ENCODE measurements around the gene RPP25L.

GRCh38 chr9:34575241-34575640 is 36.7 kb downstream of the RPP25L start:
- TF ChIP-seq POLR2A (IDR thresholded peaks at IDR 0.05; ENCODE audit: borderline replicate concordance, extremely low read depth, insufficient read depth, insufficient read length) (no peak), EZH2phosphoT487 (IDR thresholded peaks at IDR 0.05; ENCODE audit: borderline replicate concordance) (no peak), EZH2 (IDR thresholded peaks at IDR 0.05) (no peak), CTCF (IDR thresholded peaks at IDR 0.05 in 2 of 3, conservative IDR thresholded peaks at IDR 0.05 in 1 of 3; ENCODE audit: borderline replicate concordance in 1 of 3, insufficient read depth in 1 of 3, low read depth in 2 of 3, low read length in 2 of 3) (no peak), ATF3 (IDR thresholded peaks at IDR 0.05) (no peak), MAX (IDR thresholded peaks at IDR 0.05) (no peak), POLR2AphosphoS5 (IDR thresholded peaks at IDR 0.05; ENCODE audit: low read depth, low read length) (no peak)

Measured in HCT116 (cell line).